Cardiac fibroblast (primary cell): ENCODE results near the gene RAPGEF1.

Experiments used
- DNase-seq, 2 donors: peaks; one replicate each; pipeline versions ENCODE4 v3.0.0 to v3.0.0-alpha.2; 2010; ENCODE audit warnings: low read depth in 2 of 2
- H3K4me3 ChIP-seq, 2 donors: replicated peaks in 1 of 2; 1 replicate in 1 of 2; 2 replicates in 1 of 2; pipeline ENCODE4 v1.5.1; 2011; ENCODE audit warnings: low read depth in 2 of 2, low read length in 2 of 2, mild to moderate bottlenecking in 2 of 2, moderate library complexity in 1 of 2
- CTCF ChIP-seq: IDR thresholded peaks from one replicate; pipeline ENCODE4 v1.5.1; 2011; ENCODE audit warnings: low read depth, mild to moderate bottlenecking, low read length, inconsistent platforms

Gene RAPGEF1

GRCh38 chr9:131605770-131606590 is 133.9 kb downstream of the RAPGEF1 start:
- no peak for TF ChIP-seq CTCF
- no peak for DNase-seq
- H3K4me3 ChIP-seq: no peak overlapping the region

DNA sequence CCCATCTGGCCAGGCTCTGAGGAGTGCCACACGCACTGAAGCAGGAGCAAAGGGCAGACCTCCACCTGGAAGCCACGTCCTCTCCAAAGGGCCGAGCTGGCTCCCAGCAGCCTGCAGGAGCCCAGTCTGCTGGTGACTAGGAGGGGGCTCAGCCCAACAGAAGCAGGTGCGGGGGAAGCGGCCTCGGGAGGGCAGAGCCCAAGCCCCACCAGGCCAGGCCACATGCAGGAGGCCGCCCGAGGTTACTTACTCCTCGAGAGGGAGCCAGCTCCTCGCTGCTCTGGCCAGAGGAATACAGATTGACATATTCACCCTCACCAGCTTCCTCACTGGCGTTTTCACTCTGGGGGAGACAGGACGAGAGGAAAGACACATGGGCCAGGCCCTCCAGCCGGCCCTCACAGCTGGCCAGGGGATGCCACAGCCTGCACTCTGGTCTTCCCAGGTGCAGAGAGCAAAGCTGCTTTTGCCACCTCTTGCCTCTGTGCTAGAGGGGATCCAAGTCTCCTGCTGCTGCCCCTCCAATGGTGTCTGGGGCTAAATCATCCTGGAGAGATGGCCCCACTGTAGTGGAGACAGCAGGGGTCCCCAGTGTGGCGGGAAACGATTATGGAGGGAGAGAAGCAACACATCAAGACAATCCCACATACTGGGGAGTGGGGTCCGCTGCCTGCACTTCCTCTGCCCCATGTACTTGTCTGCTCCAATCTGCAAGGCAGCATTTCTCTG is 136.0 kb downstream of the RAPGEF1 start:
- TF ChIP-seq CTCF: no peak
- no peak overlapping the region for H3K4me3 ChIP-seq
- no peak for DNase-seq

GRCh38 chr9:131603199-131603598 is 136.7 kb downstream of the RAPGEF1 start:
- no peak for DNase-seq
- TF ChIP-seq CTCF: no peak
- no peak overlapping the region for H3K4me3 ChIP-seq

- no peak for TF ChIP-seq CTCF
- no peak for DNase-seq
- no peak overlapping the region for H3K4me3 ChIP-seq
These were observed 138.1 kb downstream of the RAPGEF1 start for GRCh38 chr9:131601683-131602181.

GRCh38 chr9:131598121-131598520 is 141.8 kb downstream of the RAPGEF1 start:
- no peak for TF ChIP-seq CTCF
- H3K4me3 ChIP-seq: no peak overlapping the region
- DNase-seq: no peak

DNA sequence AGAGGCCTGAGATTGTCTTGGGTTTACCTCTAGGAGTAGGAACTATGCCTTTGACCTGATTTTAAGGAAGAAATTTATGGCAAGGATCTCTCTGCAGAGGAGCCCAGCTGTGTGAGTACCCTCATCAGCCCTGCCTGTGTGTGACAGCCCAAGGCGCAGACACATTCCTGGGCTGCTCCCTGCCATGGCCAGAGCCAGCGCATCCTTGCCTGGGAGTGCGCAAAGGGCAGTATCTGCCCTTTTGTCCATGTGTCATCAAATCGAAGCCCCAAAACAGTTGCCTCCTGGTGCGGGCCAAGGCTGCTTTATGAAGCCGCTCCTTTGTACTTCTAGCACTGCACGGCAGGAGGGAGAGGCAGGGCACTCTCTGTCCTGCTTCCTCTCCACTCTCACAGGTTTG is 142.6 kb downstream of the RAPGEF1 start:
- DNase-seq: no peak
- TF ChIP-seq CTCF: no peak
- H3K4me3 ChIP-seq: no peak overlapping the region
